Activated CD4-positive, alpha-beta T cell treated with anti-CD3 and anti-CD28 coated beads, Interleukin-2, amount 50 U/mL, for 1 hour (primary cell): ENCODE results near the gene PDZRN3.

ENCODE experiments used
- DNase-seq: peaks from one replicate; pipeline ENCODE4 v3.0.0-alpha.2; 2020

The PDZRN3 gene

GRCh38 chr3:73379465-73379864, 245.3 kb downstream of the PDZRN3 start:
- no peak for DNase-seq

GRCh38 chr3:73378207-73378606, 246.5 kb downstream of the PDZRN3 start:
- DNase-seq = no peak

GRCh38 chr3:73365756-73366397, 258.9 kb downstream of the PDZRN3 start:
- no peak for DNase-seq

- no peak for DNase-seq
Measured at GRCh38 chr3:73364517-73364916, 260.2 kb downstream of the PDZRN3 start.

- no peak for DNase-seq
Measured at GRCh38 chr3:73363093-73363492, 261.6 kb downstream of the PDZRN3 start.

GRCh38 chr3:73361591-73361990, 263.1 kb downstream of the PDZRN3 start:
- no peak for DNase-seq

GRCh38 chr3:73353649-73354217, 271.0 kb downstream of the PDZRN3 start:
- no peak for DNase-seq

- no peak for DNase-seq
Measured at GRCh38 chr3:73352841-73353645, 271.7 kb downstream of the PDZRN3 start.

GRCh38 chr3:73351423-73352071, 273.2 kb downstream of the PDZRN3 start:
- no peak for DNase-seq

GRCh38 chr3:73350996-73351395, 273.7 kb downstream of the PDZRN3 start:
- DNase-seq = no peak

GRCh38 chr3:73349657-73350056, 275.1 kb downstream of the PDZRN3 start:
- no peak for DNase-seq

GRCh38 chr3:73342077-73342476, 282.7 kb downstream of the PDZRN3 start:
- DNase-seq = no peak

- no peak for DNase-seq
Measured at GRCh38 chr3:73341272-73341935, 283.3 kb downstream of the PDZRN3 start.

GRCh38 chr3:73332558-73332957, 292.2 kb downstream of the PDZRN3 start:
- no peak for DNase-seq
